ENCODE data around the gene ACE2.
A peak's percentile ranks its signal among the peaks of the same experiment; 100 is the strongest.
"Not testable (repeated sequence)": the region's sequence is repeated elsewhere in the genome, so short reads cannot be mapped to it uniquely, and the experiment has no call there.

The ACE2 gene

DNA sequence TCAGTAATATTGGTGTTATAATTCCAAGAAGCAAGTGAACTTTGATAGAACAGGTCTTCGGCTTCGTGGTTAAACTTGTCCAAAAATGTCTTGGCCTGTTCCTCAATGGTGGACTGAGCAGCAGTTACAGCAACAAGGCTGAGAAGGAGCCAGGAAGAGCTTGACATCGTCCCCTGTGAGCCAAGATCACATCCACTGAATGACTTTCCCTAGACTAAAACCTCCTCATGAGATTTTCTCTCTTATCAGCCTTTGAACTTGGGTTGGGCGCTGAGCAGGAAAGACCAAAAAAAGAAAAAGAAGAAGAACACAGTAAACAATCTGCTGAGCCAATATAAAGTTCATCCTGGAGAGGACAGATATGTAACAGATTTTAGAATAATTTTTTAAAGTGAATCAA lies at the start of gene ACE2:
ACE2 (minus strand) TSS at position 216 of the 400 bp plus-strand sequence; CDS start at position 167, 49 bp downstream.
- no peak for DNase-seq (ENCODE audit: low spot score)

DNA sequence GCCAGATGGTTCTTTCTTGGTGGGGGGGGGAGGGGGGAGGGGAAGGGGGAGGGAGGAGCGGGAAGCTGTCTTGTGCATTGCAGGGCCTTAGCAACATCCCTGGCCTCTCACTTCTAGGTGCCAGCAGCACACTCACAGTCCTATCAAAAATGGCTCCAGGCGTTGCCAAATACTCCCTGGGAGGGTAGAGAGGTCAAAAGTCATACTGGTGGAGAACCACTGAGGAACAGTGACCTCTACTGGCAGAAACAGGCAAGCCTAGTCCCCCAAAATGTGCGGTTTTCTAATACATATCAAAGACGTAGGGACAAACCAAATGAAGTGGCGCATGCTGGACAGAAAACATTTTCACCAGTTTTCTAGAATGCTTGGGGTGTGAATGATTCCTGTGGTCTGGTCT lies 46.8 kb upstream of the ACE2 start:
- DNase-seq (ENCODE audit: low spot score): not testable (repeated sequence)

DNA sequence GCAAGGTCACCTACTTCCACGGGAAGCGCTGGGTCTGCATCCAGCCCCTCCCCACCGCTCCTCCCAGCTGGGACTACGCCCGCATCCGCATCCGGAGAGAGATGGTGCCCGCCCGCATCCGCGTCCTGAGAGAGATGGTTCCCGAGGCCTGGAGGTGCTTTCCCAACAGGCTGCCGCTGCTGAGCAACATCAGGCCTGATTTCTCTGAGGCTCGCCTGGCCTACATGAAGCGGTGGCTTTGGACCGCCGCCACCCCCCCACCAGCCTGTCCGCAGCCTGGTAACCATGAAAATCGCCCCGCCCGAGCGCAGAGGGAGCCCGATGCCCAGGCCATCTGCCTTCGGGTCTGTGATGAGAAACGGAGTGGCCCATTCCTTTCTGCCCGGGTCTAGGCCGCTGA lies 45.8 kb upstream of the ACE2 start:
- no peak for DNase-seq (ENCODE audit: low spot score)

DNA sequence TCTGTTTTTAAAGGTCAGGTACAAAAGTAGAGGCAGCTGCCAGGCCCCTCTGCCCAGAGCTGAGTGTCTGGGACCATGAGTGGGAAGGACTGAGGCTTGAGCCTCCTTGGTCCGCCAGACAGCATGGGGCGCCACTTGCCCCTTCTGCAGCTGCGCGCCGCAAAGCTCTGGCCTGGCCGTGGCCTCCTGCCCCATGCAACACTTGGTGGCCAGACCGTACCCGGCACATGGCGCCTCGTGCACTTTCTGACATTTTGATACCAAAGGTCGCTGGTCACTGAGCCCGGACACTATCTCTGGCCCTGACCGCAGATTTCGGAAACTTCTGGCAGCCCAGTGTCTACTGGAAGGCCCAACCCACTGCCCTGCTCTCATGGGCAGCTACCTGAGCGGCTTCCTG lies 45.3 kb upstream of the ACE2 start:
- DNase-seq (ENCODE audit: low spot score): no peak

GRCh38 chrX:15645266-15645665 lies 44.5 kb upstream of the ACE2 start:
- peak; percentile 2 for DNase-seq (ENCODE audit: low spot score)

GRCh38 chrX:15644560-15644872 lies 43.8 kb upstream of the ACE2 start:
- no peak for DNase-seq (ENCODE audit: low spot score)

DNA sequence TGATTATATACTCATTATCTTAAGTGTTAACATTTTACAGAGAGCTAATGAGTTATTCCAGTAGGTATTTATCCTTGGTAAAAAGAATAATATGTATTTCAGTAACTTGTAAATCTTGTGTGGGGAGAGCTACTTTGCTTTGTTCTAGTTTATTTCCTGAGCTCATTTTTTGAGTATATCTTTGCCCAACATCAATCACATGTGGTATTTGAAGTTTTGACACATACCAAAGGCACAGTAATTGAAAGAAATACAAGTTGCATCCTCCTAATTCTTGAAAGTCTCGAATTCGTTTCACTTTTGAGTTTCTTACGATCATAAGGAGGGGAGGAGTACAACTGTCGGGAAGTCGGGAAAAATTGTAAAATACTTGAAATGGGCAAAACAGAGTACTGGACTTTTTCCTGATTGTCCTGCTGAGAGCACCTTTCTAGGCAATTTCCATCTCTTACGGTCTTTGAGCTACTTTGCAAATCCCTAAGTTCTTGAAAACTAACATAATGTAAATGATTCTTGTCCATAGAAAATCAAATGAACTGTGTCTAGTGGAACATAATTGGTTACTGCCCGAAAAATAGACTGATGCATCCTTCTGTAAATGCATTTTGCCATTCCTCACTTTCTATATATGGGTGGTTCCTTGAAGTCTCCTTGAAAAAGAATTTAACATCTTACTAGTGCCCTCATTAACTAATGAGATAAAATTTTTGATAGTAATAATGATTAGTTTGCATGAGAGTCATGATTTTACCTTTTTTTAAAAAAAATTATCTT lies 43.2 kb upstream of the ACE2 start:
- DNase-seq (ENCODE audit: low spot score): no peak

- DNase-seq (ENCODE audit: low spot score): no peak
Observed at GRCh38 chrX:15631637-15632036, 30.9 kb upstream of the ACE2 start.

DNA sequence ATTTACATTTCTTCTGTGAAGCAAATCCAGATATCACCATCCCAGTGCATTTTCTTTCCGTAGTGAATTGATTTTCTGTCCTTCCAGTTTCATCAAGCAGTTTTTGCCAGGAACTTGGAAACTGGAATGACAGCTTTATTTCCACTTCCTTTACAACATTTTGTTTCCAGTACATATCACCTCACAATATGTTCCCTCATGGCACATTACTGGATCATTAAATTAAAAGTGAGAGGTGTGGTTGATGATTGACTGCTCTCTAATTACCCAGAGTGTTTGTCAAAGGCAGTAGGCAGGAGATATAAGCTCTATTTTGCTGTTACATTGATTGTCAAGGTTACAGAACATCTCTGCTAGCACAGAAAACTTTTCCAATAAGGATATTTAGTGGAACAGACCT lies 22.3 kb upstream of the ACE2 start:
- no peak for DNase-seq (ENCODE audit: low spot score)

DNA sequence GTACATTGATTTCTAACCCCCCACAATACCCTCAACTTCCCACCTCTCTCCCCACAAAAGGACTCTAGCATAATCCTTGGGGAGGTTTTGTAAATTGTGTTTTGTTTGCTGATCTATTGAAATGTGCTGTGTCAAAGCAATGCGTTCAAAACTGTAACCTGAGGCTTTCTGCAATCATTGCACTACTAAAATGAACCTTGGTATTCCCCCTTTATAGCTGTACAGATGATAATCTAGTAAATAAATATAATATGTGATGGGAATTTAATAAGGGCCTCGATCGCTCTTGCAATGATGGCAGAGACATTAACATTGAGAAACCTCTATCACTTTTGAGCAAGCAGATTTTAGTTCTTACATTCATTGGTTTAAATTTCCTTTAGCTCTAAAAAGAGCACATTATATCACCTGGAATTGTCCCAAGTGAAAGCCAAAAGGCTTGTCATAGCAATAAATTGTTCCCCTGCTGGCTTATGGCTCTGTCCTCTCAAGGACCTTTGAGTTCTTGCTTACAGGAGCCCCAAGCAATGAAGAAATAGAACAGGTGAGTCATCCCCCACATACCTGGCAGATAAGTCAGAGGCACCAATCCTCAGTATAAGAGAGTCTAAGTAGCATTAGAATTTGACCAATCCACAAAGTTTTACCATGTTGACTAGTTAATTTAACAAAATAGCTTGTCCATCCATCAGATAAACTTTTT lies 18.4 kb upstream of the ACE2 start:
- DNase-seq (ENCODE audit: low spot score): no peak

DNA sequence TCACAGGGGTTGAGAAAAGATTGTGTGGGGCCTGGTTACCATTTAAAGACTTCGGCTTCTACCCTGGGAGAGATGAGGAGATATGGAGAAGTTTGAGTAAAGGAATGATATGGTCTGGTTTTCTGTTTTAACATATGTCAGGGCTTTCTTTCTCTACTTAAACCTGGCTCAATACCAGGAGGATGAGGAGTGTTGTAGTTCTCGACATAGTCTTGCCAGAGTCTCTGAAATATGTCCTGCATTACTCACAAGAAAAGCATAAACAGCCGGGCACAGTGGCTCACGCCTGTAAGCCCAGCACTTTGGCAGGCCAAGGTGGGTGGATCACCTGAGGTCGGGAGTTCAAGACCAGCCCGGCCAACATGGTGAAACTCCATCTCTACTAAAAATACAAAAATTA lies 16.4 kb upstream of the ACE2 start:
- no peak for DNase-seq (ENCODE audit: low spot score)

GRCh38 chrX:15616531-15616930 lies 15.8 kb upstream of the ACE2 start:
- DNase-seq (ENCODE audit: low spot score): no peak

DNA sequence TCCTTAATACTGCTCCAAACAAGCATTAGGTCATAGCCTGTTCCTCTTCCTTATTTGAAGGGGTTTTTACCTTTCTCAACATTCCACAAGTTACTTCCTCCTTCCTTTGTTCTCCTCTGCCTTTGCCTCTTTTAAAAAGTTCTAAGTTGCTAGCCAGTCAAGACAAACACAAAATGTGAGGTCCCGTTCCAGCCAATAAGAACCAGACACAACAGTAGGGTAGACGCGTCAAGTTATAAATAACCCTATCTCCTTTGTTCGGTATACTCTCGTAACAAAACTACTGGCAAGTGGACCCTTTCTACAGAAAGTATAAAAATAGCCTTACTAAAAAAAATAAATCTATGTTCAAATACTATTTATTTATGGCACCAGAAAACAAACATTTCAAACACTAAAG lies 6.3 kb upstream of the ACE2 start:
- DNase-seq (ENCODE audit: low spot score): no peak

GRCh38 chrX:15606136-15606535 lies 5.4 kb upstream of the ACE2 start:
- no peak for DNase-seq (ENCODE audit: low spot score)

GRCh38 chrX:15605226-15605625 lies 4.5 kb upstream of the ACE2 start:
- DNase-seq (ENCODE audit: low spot score): no peak

DNA sequence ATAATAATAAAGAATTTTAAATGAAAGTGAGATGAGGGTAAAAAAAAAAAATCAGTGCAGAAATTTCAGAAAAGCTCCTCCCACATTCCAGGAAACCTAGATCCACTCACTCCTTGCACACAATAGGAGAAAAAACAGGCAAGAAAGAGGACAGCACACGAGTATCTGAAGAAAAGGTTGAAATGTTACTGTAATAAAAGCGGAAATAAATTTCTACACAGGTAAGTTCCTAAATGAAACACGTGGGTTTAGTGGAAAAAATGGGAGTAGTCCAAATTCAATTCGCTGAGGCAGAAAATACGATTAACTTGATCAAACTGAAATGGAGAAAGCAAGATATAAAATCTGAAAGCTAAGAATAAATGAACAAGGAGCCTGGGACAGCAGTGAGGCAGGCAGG lies 2.0 kb upstream of the ACE2 start:
- no peak for DNase-seq (ENCODE audit: low spot score)

DNA sequence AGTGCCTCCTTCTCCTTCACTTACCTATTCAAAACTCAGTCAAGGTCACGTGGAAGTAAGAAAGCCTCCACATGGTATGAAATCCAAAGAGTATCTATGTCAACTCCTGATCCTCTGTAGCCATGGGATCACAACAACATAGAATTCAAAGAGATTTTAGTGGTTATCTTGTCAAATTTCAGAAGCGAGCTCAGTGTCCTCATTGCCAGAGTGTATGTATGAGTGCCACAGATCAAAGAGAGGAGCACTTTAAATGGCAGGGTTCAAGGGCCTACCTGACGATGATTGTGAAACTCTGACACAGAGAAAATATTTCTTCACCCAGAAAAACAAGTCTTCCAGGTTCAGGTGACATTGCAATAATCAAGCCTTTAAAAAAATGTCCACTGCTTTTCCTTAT lies 1.2 kb upstream of the ACE2 start:
- no peak for DNase-seq (ENCODE audit: low spot score)

- DNase-seq (ENCODE audit: low spot score): no peak
Observed at GRCh38 chrX:15600049-15600448, 711 bp downstream of the ACE2 start.

GRCh38 chrX:15599461-15599860 lies 1.3 kb downstream of the ACE2 start:
- DNase-seq (ENCODE audit: low spot score): no peak

DNA sequence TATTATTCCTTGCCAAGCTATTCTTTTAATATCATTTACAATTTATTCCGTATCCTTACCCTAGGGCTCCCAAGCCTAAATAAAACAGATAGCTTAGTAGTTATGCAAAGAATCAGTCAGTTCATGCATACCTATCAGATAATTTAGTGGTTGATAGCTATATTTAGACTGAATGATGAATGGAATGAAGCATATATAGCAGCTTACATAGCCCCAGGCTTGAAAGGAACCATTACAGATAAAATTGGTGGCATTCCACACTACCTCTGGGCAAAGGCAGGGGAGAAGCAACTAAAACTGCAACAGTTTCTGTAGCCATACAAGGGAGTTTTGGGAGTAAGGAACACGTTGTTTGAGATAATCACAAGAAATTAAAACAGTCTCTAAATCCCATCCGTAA lies 2.7 kb downstream of the ACE2 start:
- no peak for DNase-seq (ENCODE audit: low spot score)

DNA sequence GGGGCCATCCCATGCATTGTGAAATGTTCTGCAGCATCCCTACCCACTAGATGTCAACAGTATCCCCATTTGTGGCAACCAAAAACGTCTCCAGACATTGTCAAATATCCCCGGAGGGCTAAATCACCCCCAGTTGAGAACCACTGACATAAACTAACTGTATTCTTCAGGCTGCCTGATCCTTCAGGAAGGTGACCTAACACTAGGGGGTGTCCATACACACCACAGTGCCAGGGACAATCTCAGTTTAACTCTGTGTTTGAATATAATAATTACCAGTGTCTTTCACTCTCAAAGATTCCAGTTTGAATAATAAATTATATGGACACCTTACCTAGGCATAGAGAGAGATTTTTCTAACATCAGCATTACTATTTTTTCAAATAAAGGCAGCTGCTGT lies 6.4 kb downstream of the ACE2 start:
- no peak for DNase-seq (ENCODE audit: low spot score)

GRCh38 chrX:15579778-15580747 lies 20.7 kb downstream of the ACE2 start:
- DNase-seq (ENCODE audit: low spot score): no peak

DNA sequence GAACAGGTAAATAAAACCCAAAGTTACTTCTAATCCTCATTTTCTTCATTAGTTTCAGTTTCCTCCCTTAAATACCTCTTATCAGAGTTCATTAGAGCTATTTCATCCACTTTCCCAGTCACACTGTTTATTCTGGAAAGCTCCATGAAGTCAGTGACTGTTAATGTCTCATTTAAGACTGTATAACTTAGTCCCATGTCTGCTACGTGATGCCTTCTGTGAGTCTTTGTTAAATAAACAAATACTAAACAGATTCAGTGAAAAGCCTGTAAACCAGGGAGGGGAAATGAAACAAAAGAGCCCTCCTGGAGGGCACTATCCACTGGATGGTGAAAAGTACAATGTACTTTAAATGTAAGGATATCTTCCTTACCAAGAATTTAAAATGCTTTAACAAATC lies 24.7 kb downstream of the ACE2 start:
- DNase-seq (ENCODE audit: low spot score): no peak
